SK-MEL-5 (cell line): ENCODE data around the gene GPD2. TPM values are rescaled to one million over a fixed set of nuclear protein-coding genes. Genes with fewer than 3 reads are reported as not detected.

ENCODE experiments used
- DNase-seq: peaks from one replicate; pipeline ENCODE4 v3.0.0-alpha.2; 2016; ENCODE audit warnings: low read depth, low spot score
- in situ Hi-C: cut with HindIII; loops from 2 replicates; pipeline ENCODE4 v1.10.0; 2016; ENCODE audit warnings: low sequenced_read_pairs, high pct_unique_total_duplicates, low pct_unique_long_range_greater_than_20kb
- total RNA-seq: library from RNA; depleted of rRNA; stranded (reverse); fragments of >200 nt; shearing (Covaris generic); gene quantifications from 2 replicates; pipeline ENCODE4 v1.2.3, GENCODE V29; 2014

GPD2 gene
- total RNA-seq, 1 experiment from 2014 or later = 97.5 TPM

DNA sequence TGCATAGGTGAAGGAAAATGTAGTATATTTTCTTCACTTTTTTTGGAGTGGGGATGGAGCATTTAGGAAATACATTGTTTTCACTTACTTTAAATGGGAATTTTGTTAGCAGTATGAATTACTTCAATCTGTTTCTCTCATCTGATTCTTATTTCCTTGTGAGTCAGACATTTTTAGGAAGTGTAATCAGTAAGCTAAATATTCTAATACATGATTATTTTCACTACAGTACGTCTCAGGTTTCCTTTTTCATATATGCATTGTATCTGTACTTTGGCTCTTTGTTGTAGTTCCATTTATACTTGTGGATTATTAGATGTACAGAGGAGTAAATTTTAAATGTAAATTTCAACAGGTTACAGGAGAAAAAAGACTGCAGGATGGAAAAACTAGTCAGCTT lies 27.9 kb downstream of the GPD2 start:
- in situ Hi-C loops = no loop called here
- DNase-seq = no peak

DNA sequence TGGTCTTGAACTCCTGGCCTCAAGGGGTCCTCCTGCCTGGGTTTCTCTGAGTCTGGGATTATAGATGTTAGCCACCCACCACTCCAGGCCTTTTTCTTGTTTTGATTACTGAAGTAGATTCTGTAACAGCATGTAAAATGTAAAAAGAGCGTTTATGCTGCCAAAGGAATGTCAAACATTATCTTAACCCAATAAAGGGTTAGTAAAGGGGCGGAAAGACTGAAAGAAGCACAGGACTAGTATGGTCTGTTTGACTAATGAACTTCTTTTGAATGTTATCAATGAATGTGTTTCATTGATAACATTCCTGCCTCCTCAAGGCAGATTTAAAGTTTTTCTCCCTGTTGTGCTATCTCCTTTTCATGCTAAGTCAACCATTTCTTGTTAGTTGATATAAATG lies 29.4 kb downstream of the GPD2 start:
- in situ Hi-C loops = no loop called here
- DNase-seq = no peak

- DNase-seq = no peak
Measured at GRCh38 chr2:156466739-156467405, 30.7 kb downstream of the GPD2 start.

GRCh38 chr2:156470975-156471583 lies 34.9 kb downstream of the GPD2 start:
- in situ Hi-C loops = no loop called here
- no peak for DNase-seq

More at GRCh38 chr2:156466739-156467405, 30.7 kb downstream of the GPD2 start:
- in situ Hi-C loops = no loop called here

DNA sequence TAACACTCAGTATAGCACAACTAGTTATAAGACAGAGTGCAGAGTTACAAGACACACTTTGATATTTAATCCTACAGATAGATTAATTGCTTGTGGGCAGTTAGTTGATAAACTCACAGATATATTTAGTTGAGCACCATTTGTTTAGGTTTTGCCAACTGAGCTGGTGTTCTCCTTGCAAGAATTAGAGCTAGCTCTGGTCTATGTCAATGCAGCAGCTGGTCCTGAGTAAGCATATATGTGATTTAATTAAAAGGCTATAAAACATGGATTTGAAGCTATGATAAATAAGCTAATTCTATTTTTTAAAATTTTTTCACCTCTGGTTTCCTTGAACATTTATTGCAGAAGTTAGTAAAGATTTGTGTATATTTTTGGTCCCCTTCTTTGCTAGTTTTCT lies 35.6 kb downstream of the GPD2 start:
- no peak for DNase-seq
- in situ Hi-C loops = no loop called here

DNA sequence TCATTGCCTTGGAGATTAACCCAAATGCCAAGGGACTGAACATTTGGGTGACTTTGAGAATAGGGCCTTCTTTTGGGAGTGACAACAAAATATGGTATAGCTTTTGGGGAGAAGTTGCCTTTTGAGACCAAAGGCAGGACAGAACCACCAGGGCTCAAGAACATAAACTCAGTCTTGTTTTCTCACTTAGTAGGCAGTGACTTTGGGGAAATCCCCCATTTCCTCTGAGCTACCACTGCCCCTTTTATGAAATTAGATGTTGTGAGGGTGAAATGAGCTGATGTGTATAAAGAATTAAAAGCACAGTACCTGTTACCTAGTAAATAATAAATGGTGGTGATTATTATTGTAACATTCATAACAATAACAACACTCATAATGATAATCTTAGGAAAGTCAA lies 36.5 kb downstream of the GPD2 start:
- in situ Hi-C loops = no loop called here

GRCh38 chr2:156473445-156473844 lies 37.3 kb downstream of the GPD2 start:
- in situ Hi-C loops = no loop called here
- no peak for DNase-seq

More for the DNA sequence above, 36.5 kb downstream of the GPD2 start:
- no peak for DNase-seq

DNA sequence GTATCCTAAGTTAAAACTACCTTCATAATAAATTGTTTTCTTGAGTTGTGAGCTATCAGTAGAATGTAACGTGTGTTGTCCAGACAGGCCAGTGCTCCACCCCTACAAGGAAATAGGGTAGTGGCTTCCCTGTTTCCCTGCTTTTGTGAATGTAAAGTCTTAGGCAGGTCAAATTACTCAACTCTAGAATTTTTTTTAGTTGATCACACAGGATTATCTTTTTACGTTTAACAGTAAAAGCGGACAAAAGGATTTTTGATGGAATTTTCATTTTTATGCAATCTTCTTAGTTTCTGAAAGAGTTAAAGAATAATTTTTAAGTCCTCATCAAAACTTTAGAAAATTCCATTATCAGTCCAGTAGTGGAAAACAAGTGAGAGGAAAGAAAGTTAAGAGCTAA lies 38.2 kb downstream of the GPD2 start:
- no peak for DNase-seq
- in situ Hi-C loops = no loop called here

- in situ Hi-C loops = no loop called here
- no peak for DNase-seq
Measured at GRCh38 chr2:156476021-156476849, 40.1 kb downstream of the GPD2 start.

DNA sequence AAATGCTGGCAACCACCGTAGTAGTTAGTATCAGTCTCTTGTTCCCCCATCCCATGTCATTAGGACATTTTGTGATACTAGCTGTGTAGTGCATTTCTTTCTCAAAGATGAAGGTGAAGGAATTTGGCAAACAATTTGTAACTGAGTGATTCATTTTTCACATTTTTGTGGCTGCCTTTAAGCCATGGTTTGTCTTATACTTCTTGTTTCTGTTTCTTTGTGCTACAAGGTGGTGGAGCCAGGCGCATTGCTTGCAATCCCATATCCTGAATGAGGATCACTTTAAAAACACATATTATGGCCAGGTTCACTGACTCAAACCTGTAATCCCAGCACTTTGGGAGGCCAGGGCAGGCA lies 40.6 kb downstream of the GPD2 start:
- DNase-seq = no peak
- in situ Hi-C loops = no loop called here

GRCh38 chr2:156480376-156480775 lies 44.2 kb downstream of the GPD2 start:
- DNase-seq = no peak
- in situ Hi-C loops = no loop called here

DNA sequence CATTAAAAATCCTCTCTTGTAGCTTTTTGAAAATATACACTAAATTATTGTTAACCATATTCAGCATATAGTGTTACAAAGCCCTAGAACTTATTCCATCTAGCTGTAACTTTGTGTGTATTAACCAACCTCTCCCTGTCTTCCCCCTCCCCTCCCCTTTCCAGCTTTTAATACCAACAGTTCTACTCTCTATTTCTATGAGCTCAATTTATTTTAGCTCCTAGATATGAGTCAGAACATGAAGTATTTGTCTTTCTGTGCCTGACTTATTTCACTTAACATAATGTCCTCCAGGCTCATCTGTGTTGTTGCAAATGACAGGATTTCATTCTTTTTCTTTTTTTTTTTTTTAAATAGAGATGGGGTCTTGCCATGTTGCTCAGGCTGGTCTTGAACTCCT lies 45.1 kb downstream of the GPD2 start:
- no peak for DNase-seq
- in situ Hi-C loops = no loop called here

- in situ Hi-C loops = no loop called here
- no peak for DNase-seq
Measured at GRCh38 chr2:156483741-156484173, 47.6 kb downstream of the GPD2 start.

GRCh38 chr2:156486147-156486546 lies 50.0 kb downstream of the GPD2 start:
- DNase-seq = no peak
- in situ Hi-C loops = no loop called here

DNA sequence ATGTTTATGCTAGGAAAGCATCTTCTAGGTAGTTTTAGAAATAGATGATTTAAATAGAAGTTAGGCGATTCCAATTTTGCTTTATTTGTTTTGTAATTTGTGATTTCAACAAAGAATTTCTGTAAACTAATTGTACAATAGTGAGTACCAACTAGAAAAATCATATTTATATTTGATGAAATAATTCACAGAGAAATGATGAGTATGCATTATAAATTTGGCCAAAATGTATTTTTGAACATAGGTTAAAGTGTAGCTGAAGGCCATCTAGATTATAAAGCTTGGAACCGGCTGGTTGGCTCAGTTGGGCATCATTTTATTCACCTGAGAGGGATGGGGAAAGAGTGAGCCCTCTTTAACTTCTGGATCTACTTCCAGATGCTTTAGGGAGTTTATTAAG lies 50.4 kb downstream of the GPD2 start:
- DNase-seq = no peak
- in situ Hi-C loops = no loop called here

GRCh38 chr2:156489195-156489594 lies 53.0 kb downstream of the GPD2 start:
- no peak for DNase-seq
- in situ Hi-C loops = no loop called here

GRCh38 chr2:156489750-156490465 lies 53.7 kb downstream of the GPD2 start:
- DNase-seq = no peak
- in situ Hi-C loops = no loop called here

DNA sequence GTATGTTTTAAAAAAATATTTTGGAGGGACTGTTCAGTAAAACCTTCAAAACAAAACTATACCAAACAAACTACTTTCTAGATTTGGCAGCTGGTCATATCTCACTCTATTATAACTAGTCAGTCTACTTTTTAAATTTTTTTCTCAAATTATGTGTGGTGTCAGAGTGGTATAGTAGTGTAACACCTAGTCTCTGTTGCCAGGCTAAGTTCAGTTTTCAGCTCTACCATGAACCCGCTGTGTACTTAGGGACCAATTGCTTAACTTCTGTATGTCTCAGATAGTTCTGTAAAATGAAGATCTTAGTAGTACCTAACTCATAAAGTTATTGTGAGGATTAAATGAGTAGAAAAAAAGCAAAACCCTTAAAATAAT lies 54.3 kb downstream of the GPD2 start:
- in situ Hi-C loops = no loop called here
- no peak for DNase-seq
